NT2/D1 (cell line): ENCODE data around the gene AFF3.

Experiments
- SUZ12 ChIP-seq: IDR thresholded peaks from 2 replicates; pipeline ENCODE4 v1.6.1; 2011; ENCODE audit not compliant: insufficient read length, insufficient read depth; ENCODE audit errors: extremely low read depth
- YY1 ChIP-seq: IDR thresholded peaks from 2 replicates; pipeline ENCODE4 v1.6.1; 2011; ENCODE audit not compliant: insufficient read length, insufficient read depth
- ZNF274 ChIP-seq: IDR thresholded peaks from 2 replicates; pipeline ENCODE4 v1.6.1; 2011; ENCODE audit warnings: mild to moderate bottlenecking, low read depth, low read length

DNA sequence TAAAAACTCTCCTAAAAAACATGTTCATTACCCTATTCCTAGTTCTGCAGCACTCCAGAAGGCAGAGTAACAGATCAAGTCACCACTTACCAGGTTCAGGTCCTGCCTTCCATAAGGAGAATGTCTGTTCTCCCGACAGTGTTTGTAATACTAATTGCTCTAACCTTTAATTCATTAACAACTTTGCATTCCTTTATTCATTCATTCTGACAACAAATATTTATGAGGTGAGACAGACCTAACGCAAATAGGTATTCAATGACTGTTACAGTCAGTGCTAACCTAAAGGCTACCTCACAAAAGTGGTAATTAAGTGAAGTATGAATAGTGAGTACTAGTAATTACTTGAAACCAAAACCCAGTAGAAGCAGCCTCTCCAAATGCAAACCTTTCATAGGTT, 224.0 kb downstream of the AFF3 start:
- TF ChIP-seq ZNF274 (no peak), YY1 (no peak), SUZ12 (no peak)
